A549 (cell line): ENCODE results near the gene KIF13A. TPM values are rescaled to one million over a fixed set of nuclear protein-coding genes. Genes with fewer than 3 reads are reported as not detected.

Source experiments
- ATAC-seq, 2 experiments: fragments of 200-7000 bp in 1 of 2; fragments of >200 bp in 1 of 2; cut with Nextera tagmentation in 1 of 2; cut with Tn5 transposase in 1 of 2; 3 replicates each; pipeline versions ENCODE4 v1.8.0 to v1.9.1; 2018 to 2020; ENCODE audit warnings: mild to moderate bottlenecking in 1 of 2, moderate library complexity in 1 of 2
- CTCF ChIA-PET: fragments of 300-600 bp; sonication (Branson Sonifier 250); formaldehyde crosslinking; extraction: SDS; loops from one replicate; lab custom pipeline; 2021; ENCODE audit warnings: antibody characterized with exemption, inconsistent platforms; lab: Yijun Ruan, JAX
- POLR2A ChIA-PET: fragments of 350-600 bp; formaldehyde crosslinking; extraction: SDS; loops from one replicate; lab custom pipeline; 2021; ENCODE audit warnings: antibody characterized with exemption, inconsistent platforms; lab: Yijun Ruan, JAX
- DNase-seq, 2 experiments: peaks; one replicate each; pipeline versions ENCODE4 v3.0.0 to v3.0.0-alpha.2; 2011 to 2016; ENCODE audit warnings: low read depth in 1 of 2, low spot score in 1 of 2
- FAIRE-seq: peaks from 2 replicates; lab custom pipeline; 2011; peaks lifted over from hg19 to GRCh38; lab: Jason Lieb, UNC
- H3K27ac ChIP-seq, 2 experiments: fragments of >200 bp; sonication (Bioruptor Twin); formaldehyde crosslinking; 3 replicates each; pipeline ENCODE4 v1.5.1; 2016 to 2017
- H3K4me1 ChIP-seq: fragments of >200 bp; sonication (Bioruptor Twin); formaldehyde crosslinking; 3 replicates; pipeline ENCODE4 v1.6.1; 2016
- H3K4me2 ChIP-seq: fragments of >200 bp; sonication (Bioruptor Twin); formaldehyde crosslinking; 3 replicates; pipeline ENCODE4 v1.6.1; 2016
- H3K4me3 ChIP-seq: fragments of >200 bp; sonication (Bioruptor Twin); formaldehyde crosslinking; 3 replicates; pipeline ENCODE4 v1.5.1; 2016
- H3K9me3 ChIP-seq: fragments of >200 bp; sonication (Bioruptor Twin); formaldehyde crosslinking; 3 replicates; pipeline ENCODE4 v1.6.1; 2016
- BCL3 ChIP-seq: fragments of >200 bp; sonication (Bioruptor Twin); formaldehyde crosslinking; IDR thresholded peaks from 3 replicates; pipeline ENCODE4 v1.6.1; 2016
- BHLHE40 ChIP-seq: IDR thresholded peaks from 2 replicates; pipeline ENCODE4 v1.6.1; 2012; ENCODE audit warnings: low read depth, low read length, inconsistent platforms
- CBX2 ChIP-seq: fragments of 200-600 bp; sonication (generic); IDR thresholded peaks from 2 replicates; pipeline ENCODE4 v1.6.1; 2016; ENCODE audit warnings: low read depth, mild to moderate bottlenecking, borderline replicate concordance
- CHD4 ChIP-seq: fragments of 200-600 bp; sonication (generic); IDR thresholded peaks from 2 replicates; pipeline ENCODE4 v1.6.1; 2016; ENCODE audit warnings: antibody characterized with exemption, mild to moderate bottlenecking, borderline replicate concordance
- ELK1 ChIP-seq: fragments of 150-350 bp; IDR thresholded peaks from 2 replicates; pipeline ENCODE4 v1.6.1; 2014; ENCODE audit warnings: low read depth, mild to moderate bottlenecking, low read length
- ESRRA ChIP-seq: fragments of 150-350 bp; IDR thresholded peaks from 2 replicates; pipeline ENCODE4 v1.6.1; 2014; ENCODE audit warnings: mild to moderate bottlenecking, low read length, borderline replicate concordance
- FOSB ChIP-seq: fragments of 250-450 bp; sonication (Bioruptor Pico); IDR thresholded peaks from 2 replicates; pipeline ENCODE4 v1.5.0; 2020; ENCODE audit warnings: mild to moderate bottlenecking, moderate library complexity
- FOXS1 ChIP-seq: fragments of 250-450 bp; sonication (Bioruptor Pico); IDR thresholded peaks from 2 replicates; pipeline ENCODE4 v1.5.0; 2020; ENCODE audit warnings: mild to moderate bottlenecking, moderate library complexity
- GATA3 ChIP-seq: IDR thresholded peaks from 2 replicates; pipeline ENCODE4 v1.6.1; 2012; ENCODE audit warnings: borderline replicate concordance
- HDAC2 ChIP-seq: fragments of 200-600 bp; sonication (generic); IDR thresholded peaks from 2 replicates; pipeline ENCODE4 v1.6.1; 2016
- HMGXB4 ChIP-seq: fragments of 250-450 bp; sonication (Bioruptor Pico); IDR thresholded peaks from 2 replicates; pipeline ENCODE4 v1.5.0; 2021; ENCODE audit warnings: mild to moderate bottlenecking, moderate library complexity, borderline replicate concordance
- HOXB5 ChIP-seq: fragments of 250-450 bp; sonication (Bioruptor Pico); IDR thresholded peaks from 2 replicates; pipeline ENCODE4 v1.5.0; 2020; ENCODE audit warnings: mild to moderate bottlenecking, moderate library complexity
- JUNB ChIP-seq: fragments of >200 bp; sonication (Bioruptor Twin); formaldehyde crosslinking; IDR thresholded peaks from 2 replicates; pipeline ENCODE4 v1.6.1; 2016
- PHF8 ChIP-seq: fragments of 200-600 bp; sonication (generic); IDR thresholded peaks from 2 replicates; pipeline ENCODE4 v1.6.1; 2016; ENCODE audit warnings: low read depth, mild to moderate bottlenecking, antibody characterized with exemption, moderate library complexity, borderline replicate concordance
- REST ChIP-seq: fragments of 200-600 bp; sonication (generic); IDR thresholded peaks from 2 replicates; pipeline ENCODE4 v1.6.1; 2016; ENCODE audit warnings: antibody characterized with exemption, mild to moderate bottlenecking, moderate library complexity
- RFX5 ChIP-seq: fragments of 450-650 bp; IDR thresholded peaks from 2 replicates; pipeline ENCODE4 v1.7.1; 2014; ENCODE audit warnings: antibody characterized with exemption, mild to moderate bottlenecking, moderate library complexity
- USF2 ChIP-seq: fragments of 450-650 bp; IDR thresholded peaks from 2 replicates; pipeline ENCODE4 v1.6.1; 2014; ENCODE audit warnings: antibody characterized with exemption
- ZNF302 ChIP-seq: fragments of 250-450 bp; sonication (Bioruptor Pico); IDR thresholded peaks from 2 replicates; pipeline ENCODE4 v1.9.0; 2021; ENCODE audit warnings: inconsistent platforms, mild to moderate bottlenecking, moderate library complexity
- ZSCAN20 ChIP-seq: fragments of 250-450 bp; sonication (Bioruptor Pico); IDR thresholded peaks from 2 replicates; pipeline ENCODE4 v1.8.0; 2022; ENCODE audit warnings: mild to moderate bottlenecking, moderate library complexity
- WGBS: methylation state at CpG from one replicate; pipeline ENCODE4 v1.1.6; 2017; ENCODE audit errors: missing lambda C conversion rate; 5-methylcytosine and 5-hydroxymethylcytosine counted together
- polyA plus RNA-seq, 4 experiments: library from polyadenylated mRNA; depleted of rRNA in 3 of 4; stranded (reverse); fragments of >200 nt; fragmentation: RNase III in 1 of 4; extraction: RNeasy Plus Mini Kit Qiagen cat#74134 plus additional on column Dnase treatment in 1 of 4; gene quantifications; 2 replicates in 3 of 4; 3 replicates in 1 of 4; pipeline ENCODE4 v1.2.3, GENCODE V29; 2011 to 2017
- TF ChIP-seq, protein P1 (sequence below): fragments of >200 bp; sonication (Bioruptor Twin); formaldehyde crosslinking; IDR thresholded peaks from 2 replicates; pipeline ENCODE4 v1.6.1; 2016
- TF ChIP-seq, protein P2 (sequence below): IDR thresholded peaks from 2 replicates; pipeline ENCODE4 v1.6.1; 2012

KIF13A gene
- polyA plus RNA-seq, 2 of the 4 experiments (the other 2 are of a cell fraction): 30.2 to 39.4 TPM

DNA sequence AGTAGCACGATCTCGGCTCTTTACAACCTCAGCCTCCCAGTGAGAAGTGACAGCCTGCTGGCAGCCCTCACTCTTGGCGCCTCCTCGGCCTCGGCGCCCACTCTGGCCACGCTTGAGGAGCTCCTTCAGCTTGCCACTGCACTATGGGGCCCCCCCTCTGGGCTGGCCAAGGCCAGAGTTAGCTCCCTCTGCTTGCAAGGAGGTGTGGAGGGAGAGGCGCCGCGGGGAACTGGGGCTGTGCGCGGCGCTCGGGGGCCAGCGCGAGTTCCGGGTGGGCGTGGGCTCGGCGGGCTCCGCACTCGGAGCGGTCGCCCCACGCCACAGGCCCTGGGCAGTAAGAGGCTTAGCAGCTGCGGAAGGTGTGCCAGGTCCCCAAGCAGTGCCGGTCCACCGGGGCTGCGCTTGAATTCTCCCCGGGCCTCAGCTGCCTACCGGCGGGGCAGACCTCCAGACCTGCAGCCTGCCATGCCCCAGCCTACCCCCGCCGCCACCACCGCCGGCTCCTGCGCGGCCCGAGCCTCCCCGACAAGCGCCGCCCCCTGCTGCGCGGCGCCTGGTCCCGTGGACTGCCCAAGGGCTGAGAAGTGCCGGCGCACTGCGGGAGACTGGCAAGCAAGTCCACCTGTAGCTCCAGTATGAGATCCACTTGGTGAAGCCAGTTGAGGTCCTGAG lies 258.7 kb downstream of the KIF13A start:
- no peaks in the 10 kb centered on the region for H3K4me1 ChIP-seq
- no peak overlapping the region for H3K4me3 ChIP-seq
- ATAC-seq: no peak
- TF ChIP-seq GATA3: no peak
- TF ChIP-seq JUNB: no peak
- no peak for TF ChIP-seq RFX5
- no peak for TF ChIP-seq ZSCAN20 (CRISPR knock-in tag)
- no peak for TF ChIP-seq PHF8
- TF ChIP-seq ESRRA: no peak
- TF ChIP-seq BHLHE40: no peak
- TF ChIP-seq ZNF302: no peak
- no peak for TF ChIP-seq CHD4
- TF ChIP-seq HMGXB4: no peak
- TF ChIP-seq HDAC2: no peak
- no peak for TF ChIP-seq FOSB
- no peak for TF ChIP-seq REST
- no peak for TF ChIP-seq FOXS1
- no peak overlapping the region for H3K27ac ChIP-seq
- WGBS: 92% methylated on average over 24 of the region's 49 CpGs
- DNase-seq: no peak
- CTCF ChIA-PET: interaction anchor here (0.6 to 0.9 kb wide), 3 partner anchors 16 to 529 kb away, joined by 3 to 4 read pairs (median 3); no protein-coding TSS in a partner anchor
- H3K9me3 ChIP-seq: no peaks in the 10 kb centered on the region
- POLR2A ChIA-PET: no interaction called here
- FAIRE-seq: no peak
- no peak overlapping the region for H3K4me2 ChIP-seq

GRCh38 chr6:17725083-17725482 lies 262.4 kb downstream of the KIF13A start:
- H3K4me3 ChIP-seq: no peak overlapping the region
- no peak overlapping the region for H3K27ac ChIP-seq
- H3K9me3 ChIP-seq: no peaks in the 10 kb centered on the region
- POLR2A ChIA-PET: no interaction called here
- DNase-seq: no peak
- H3K4me2 ChIP-seq: no peak overlapping the region
- no peak for FAIRE-seq
- 69% methylated on average over 6 of the region's 6 CpGs for WGBS
- CTCF ChIA-PET: no interaction called here
- ATAC-seq: no peak
- TF ChIP-seq ELK1 (no peak), USF2 (no peak), BCL3 (no peak), PHF8 (no peak), HOXB5 (CRISPR knock-in tag) (no peak), CBX2 (no peak), CHD4 (no peak), ESRRA (no peak), JUNB (no peak)
- TF ChIP-seq, protein P1, sequence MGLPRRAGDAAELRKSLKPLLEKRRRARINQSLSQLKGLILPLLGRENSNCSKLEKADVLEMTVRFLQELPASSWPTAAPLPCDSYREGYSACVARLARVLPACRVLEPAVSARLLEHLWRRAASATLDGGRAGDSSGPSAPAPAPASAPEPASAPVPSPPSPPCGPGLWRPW: no peak
- TF ChIP-seq, protein P2, sequence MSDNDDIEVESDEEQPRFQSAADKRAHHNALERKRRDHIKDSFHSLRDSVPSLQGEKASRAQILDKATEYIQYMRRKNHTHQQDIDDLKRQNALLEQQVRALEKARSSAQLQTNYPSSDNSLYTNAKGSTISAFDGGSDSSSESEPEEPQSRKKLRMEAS: no peak
- no peaks in the 10 kb centered on the region for H3K4me1 ChIP-seq
